ENCODE results near the gene MFAP3L.
A peak's percentile ranks its signal among the peaks of the same experiment; 100 is the strongest.
"Not testable (repeated sequence)": the region's sequence is repeated elsewhere in the genome, so short reads cannot be mapped to it uniquely, and the experiment has no call there.

MFAP3L gene

GRCh38 chr4:170026253-170027021, at the start of gene MFAP3L:
Gene MFAP3L, minus strand, starts transcription at chr4:170026395. Its CDS starts 20,518 bp downstream, at chr4:170005877.
- FAIRE-seq (peak; percentile 86), DNase-seq (ENCODE audit: insufficient read length, low spot score) (peak; percentile 87)

GRCh38 chr4:170071196-170071595, 45.0 kb upstream of the MFAP3L start:
- DNase-seq (ENCODE audit: insufficient read length, low spot score) (no peak), FAIRE-seq (no peak)

- FAIRE-seq (no peak), DNase-seq (ENCODE audit: insufficient read length, low spot score) (no peak)
Measured at GRCh38 chr4:170068438-170069128, 42.4 kb upstream of the MFAP3L start.

- FAIRE-seq = no peak
- DNase-seq (ENCODE audit: insufficient read length, low spot score) = no peak
Measured at GRCh38 chr4:170059421-170059820, 33.2 kb upstream of the MFAP3L start.

- FAIRE-seq (no peak), DNase-seq (ENCODE audit: insufficient read length, low spot score) (no peak)
Measured at GRCh38 chr4:170058826-170059225, 32.6 kb upstream of the MFAP3L start.

- FAIRE-seq = no peak
- DNase-seq (ENCODE audit: insufficient read length, low spot score) = no peak
Measured at GRCh38 chr4:170057866-170058265, 31.7 kb upstream of the MFAP3L start.

- no peak for DNase-seq (ENCODE audit: insufficient read length, low spot score)
Measured at GRCh38 chr4:170052919-170053318, 26.7 kb upstream of the MFAP3L start.

GRCh38 chr4:170051402-170051801, 25.2 kb upstream of the MFAP3L start:
- DNase-seq (ENCODE audit: insufficient read length, low spot score) = no peak
- FAIRE-seq = no peak

More at GRCh38 chr4:170052919-170053318, 26.7 kb upstream of the MFAP3L start:
- FAIRE-seq = no peak

- FAIRE-seq (no peak), DNase-seq (ENCODE audit: insufficient read length, low spot score) (no peak)
Measured at GRCh38 chr4:170049766-170050165, 23.6 kb upstream of the MFAP3L start.

- peak; percentile 40 for DNase-seq (ENCODE audit: insufficient read length, low spot score)
- FAIRE-seq = peak; percentile 63
Measured at GRCh38 chr4:170047771-170048354, 21.7 kb upstream of the MFAP3L start.

- not testable (repeated sequence) for FAIRE-seq; DNase-seq (ENCODE audit: insufficient read length, low spot score)
Measured at GRCh38 chr4:170046156-170046555, 20.0 kb upstream of the MFAP3L start.

- no peak for DNase-seq (ENCODE audit: insufficient read length, low spot score)
- no peak for FAIRE-seq
Measured at GRCh38 chr4:170040031-170040680, 14.0 kb upstream of the MFAP3L start.

GRCh38 chr4:170038769-170039168, 12.6 kb upstream of the MFAP3L start:
- no peak for DNase-seq (ENCODE audit: insufficient read length, low spot score)
- no peak for FAIRE-seq

GRCh38 chr4:170038232-170038631, 12.0 kb upstream of the MFAP3L start:
- no peak for FAIRE-seq
- DNase-seq (ENCODE audit: insufficient read length, low spot score) = no peak

GRCh38 chr4:170037481-170037880, 11.3 kb upstream of the MFAP3L start:
- FAIRE-seq (no peak), DNase-seq (ENCODE audit: insufficient read length, low spot score) (no peak)

GRCh38 chr4:170035845-170036244, 9.7 kb upstream of the MFAP3L start:
- FAIRE-seq = no peak
- no peak for DNase-seq (ENCODE audit: insufficient read length, low spot score)

GRCh38 chr4:170035231-170035630, 9.0 kb upstream of the MFAP3L start:
- no peak for DNase-seq (ENCODE audit: insufficient read length, low spot score)
- FAIRE-seq = no peak

GRCh38 chr4:170033999-170034398, 7.8 kb upstream of the MFAP3L start:
- DNase-seq (ENCODE audit: insufficient read length, low spot score) (no peak), FAIRE-seq (no peak)

GRCh38 chr4:170030121-170030520, 3.9 kb upstream of the MFAP3L start:
- no peak for FAIRE-seq
- DNase-seq (ENCODE audit: insufficient read length, low spot score) = no peak

- peak; percentile 88 for FAIRE-seq
- peak; percentile 85 for DNase-seq (ENCODE audit: insufficient read length, low spot score)
Measured at GRCh38 chr4:170027181-170027829, 1.1 kb upstream of the MFAP3L start.

Measured in HTR-8/SVneo (cell line).